Vagina (tissue), 2 donors: Measurements from ENCODE around the gene NRXN3. TPM values are rescaled to one million over a fixed set of nuclear protein-coding genes. Genes with fewer than 3 reads are reported as not detected.

Source experiments
- DNase-seq, 2 donors: peaks; one replicate each; pipeline ENCODE4 v3.0.0-alpha.2; 2017; ENCODE audit errors: extremely low spot score in 2 of 2
- H3K27ac ChIP-seq: fragments of 200-600 bp; sonication (generic); one replicate; pipeline ENCODE4 v1.5.1; 2019
- H3K27me3 ChIP-seq: fragments of 200-600 bp; sonication (generic); one replicate; pipeline ENCODE4 v1.5.1; 2019
- H3K36me3 ChIP-seq, 2 donors: fragments of 200-600 bp; sonication (generic); one replicate each; pipeline ENCODE4 v1.5.1; 2017 to 2019
- H3K4me1 ChIP-seq: fragments of 200-600 bp; sonication (generic); one replicate; pipeline ENCODE4 v1.5.1; 2019
- H3K4me3 ChIP-seq, 2 donors: fragments of 200-600 bp; sonication (generic); 1 replicate in 1 of 2; 2 replicates in 1 of 2; pipeline ENCODE4 v1.5.1; 2016 to 2019
- H3K9me3 ChIP-seq: fragments of 200-600 bp; sonication (generic); one replicate; pipeline ENCODE4 v1.5.1; 2019
- POLR2A ChIP-seq, 2 donors: fragments of 450-650 bp; IDR thresholded peaks; one replicate each; pipeline ENCODE4 v1.6.1; 2017; ENCODE audit warnings: antibody characterized with exemption in 2 of 2, mild to moderate bottlenecking in 2 of 2, moderate library complexity in 2 of 2
- POLR2AphosphoS5 ChIP-seq, 2 donors: sonication (generic); formaldehyde crosslinking; IDR thresholded peaks; one replicate each; pipeline ENCODE4 v1.9.0; 2017; ENCODE audit warnings: antibody characterized with exemption in 2 of 2, mild to moderate bottlenecking in 2 of 2, low read depth in 1 of 2; ENCODE audit not compliant: insufficient read depth in 1 of 2
- intact Hi-C: fragments of 100-400 bp; cut with DNase I; formaldehyde crosslinking; loops from one replicate; pipeline ENCODE4 v1.15.1; 2023
- total RNA-seq: library from RNA; depleted of rRNA; stranded (reverse); fragments of >200 nt; gene quantifications from one replicate; pipeline ENCODE4 v1.2.3, GENCODE V29; 2016
- TF ChIP-seq, protein P1 (sequence below), 3 experiments: fragments of 450-650 bp in 2 of 3; fragments of 200-600 bp in 1 of 3; sonication (generic) in 1 of 3; IDR thresholded peaks; one replicate each; pipeline ENCODE4 v1.5.1; 2017 to 2019; ENCODE audit warnings: antibody characterized with exemption in 3 of 3, mild to moderate bottlenecking in 2 of 3, moderate library complexity in 2 of 3

Gene NRXN3
- total RNA-seq, 1 donor from 2014 or later: 4.7 TPM

- Histone ChIP-seq H3K27ac (no peak overlapping the region), H3K4me3 (no peak overlapping the region), H3K9me3 (no peaks in the 10 kb centered on the region), H3K4me1 (no peaks in the 10 kb centered on the region), H3K27me3 (no peaks in the 10 kb centered on the region), H3K36me3 (no peaks in the 10 kb centered on the region)
- DNase-seq: no peak
- TF ChIP-seq, protein P1, sequence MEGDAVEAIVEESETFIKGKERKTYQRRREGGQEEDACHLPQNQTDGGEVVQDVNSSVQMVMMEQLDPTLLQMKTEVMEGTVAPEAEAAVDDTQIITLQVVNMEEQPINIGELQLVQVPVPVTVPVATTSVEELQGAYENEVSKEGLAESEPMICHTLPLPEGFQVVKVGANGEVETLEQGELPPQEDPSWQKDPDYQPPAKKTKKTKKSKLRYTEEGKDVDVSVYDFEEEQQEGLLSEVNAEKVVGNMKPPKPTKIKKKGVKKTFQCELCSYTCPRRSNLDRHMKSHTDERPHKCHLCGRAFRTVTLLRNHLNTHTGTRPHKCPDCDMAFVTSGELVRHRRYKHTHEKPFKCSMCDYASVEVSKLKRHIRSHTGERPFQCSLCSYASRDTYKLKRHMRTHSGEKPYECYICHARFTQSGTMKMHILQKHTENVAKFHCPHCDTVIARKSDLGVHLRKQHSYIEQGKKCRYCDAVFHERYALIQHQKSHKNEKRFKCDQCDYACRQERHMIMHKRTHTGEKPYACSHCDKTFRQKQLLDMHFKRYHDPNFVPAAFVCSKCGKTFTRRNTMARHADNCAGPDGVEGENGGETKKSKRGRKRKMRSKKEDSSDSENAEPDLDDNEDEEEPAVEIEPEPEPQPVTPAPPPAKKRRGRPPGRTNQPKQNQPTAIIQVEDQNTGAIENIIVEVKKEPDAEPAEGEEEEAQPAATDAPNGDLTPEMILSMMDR (IDR thresholded peaks at IDR 0.05): no peak
- TF ChIP-seq POLR2AphosphoS5 (IDR thresholded peaks at IDR 0.05; ENCODE audit: insufficient read depth in 1 of 2, low read depth in 1 of 2) (no peak), POLR2A (IDR thresholded peaks at IDR 0.05) (no peak)
- intact Hi-C loops: no loop called here
These were observed 805.6 kb downstream of the NRXN3 start for GRCh38 chr14:78975734-78976133.

DNA sequence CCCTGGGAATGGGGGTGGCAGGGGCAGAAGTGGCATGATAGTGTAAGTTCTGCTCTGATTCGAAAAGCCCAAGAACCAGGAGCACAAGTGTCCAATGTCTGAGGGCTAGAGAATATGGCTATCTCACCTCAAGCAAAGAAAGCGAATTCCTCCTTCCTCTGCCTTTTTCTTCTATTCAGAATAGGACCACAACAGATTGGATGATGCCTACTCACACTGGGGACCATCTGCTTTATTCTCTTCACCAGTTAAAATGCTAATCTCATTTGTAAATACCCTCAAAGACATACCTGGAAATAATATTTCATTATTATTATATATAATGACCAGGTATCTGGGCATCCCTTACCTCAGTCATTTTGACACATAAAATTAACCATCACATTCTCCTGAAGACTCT, 808.7 kb downstream of the NRXN3 start:
- Histone ChIP-seq H3K27me3 (no peaks in the 10 kb centered on the region), H3K36me3 (no peaks in the 10 kb centered on the region), H3K9me3 (no peaks in the 10 kb centered on the region), H3K27ac (no peak overlapping the region), H3K4me3 (no peak overlapping the region), H3K4me1 (no peaks in the 10 kb centered on the region)
- intact Hi-C loops: no loop called here
- no peak for DNase-seq
- TF ChIP-seq POLR2A (IDR thresholded peaks at IDR 0.05): no peak
- no peak for TF ChIP-seq POLR2AphosphoS5 (IDR thresholded peaks at IDR 0.05; ENCODE audit: insufficient read depth in 1 of 2, low read depth in 1 of 2)
- TF ChIP-seq, protein P1 (IDR thresholded peaks at IDR 0.05): no peak

DNA sequence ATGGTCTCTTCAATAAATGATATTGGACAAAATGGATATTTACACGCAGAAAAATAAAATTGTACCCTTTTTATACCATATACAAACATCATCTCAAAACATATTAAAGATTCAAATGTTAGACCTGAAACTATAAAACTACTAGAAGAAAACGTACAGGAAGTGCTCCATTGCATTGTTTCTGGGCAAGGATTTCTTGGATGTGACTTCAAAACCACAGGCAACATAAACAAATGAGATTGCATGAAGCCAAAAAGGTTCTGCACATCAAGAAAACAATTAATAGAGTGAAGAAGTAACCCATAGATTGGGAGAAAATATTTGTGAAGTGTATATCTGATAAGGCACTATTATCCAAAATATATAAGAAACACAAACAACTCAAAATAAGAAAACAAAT, 812.4 kb downstream of the NRXN3 start:
- intact Hi-C loops: no loop called here
- Histone ChIP-seq H3K27ac (no peak overlapping the region), H3K4me3 (no peak overlapping the region), H3K36me3 (no peaks in the 10 kb centered on the region), H3K27me3 (no peaks in the 10 kb centered on the region), H3K9me3 (no peaks in the 10 kb centered on the region), H3K4me1 (no peaks in the 10 kb centered on the region)
- no peak for DNase-seq
- no peak for TF ChIP-seq POLR2AphosphoS5 (IDR thresholded peaks at IDR 0.05; ENCODE audit: insufficient read depth in 1 of 2, low read depth in 1 of 2)
- no peak for TF ChIP-seq POLR2A (IDR thresholded peaks at IDR 0.05)
- TF ChIP-seq, protein P1 (IDR thresholded peaks at IDR 0.05): no peak

DNA sequence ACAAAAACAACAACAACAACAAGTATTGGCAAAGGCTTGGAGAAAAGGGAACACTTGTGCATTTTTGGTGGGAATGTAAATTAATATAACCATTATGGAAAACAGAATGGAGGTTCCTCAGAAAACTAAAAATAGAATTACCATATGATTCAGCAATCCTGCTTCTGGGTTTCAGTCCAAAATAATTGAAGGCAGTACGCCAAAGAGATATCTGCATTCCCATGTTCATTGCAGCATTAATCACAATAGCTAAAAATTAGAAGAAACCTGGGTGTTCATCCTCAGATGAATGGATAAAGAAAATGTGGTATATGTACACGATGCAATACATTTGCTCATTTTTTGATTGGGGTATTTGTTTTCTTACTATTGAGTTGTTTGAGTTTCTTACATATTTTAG, 813.0 kb downstream of the NRXN3 start:
- TF ChIP-seq POLR2AphosphoS5 (IDR thresholded peaks at IDR 0.05; ENCODE audit: insufficient read depth in 1 of 2, low read depth in 1 of 2) (no peak), POLR2A (IDR thresholded peaks at IDR 0.05) (no peak)
- TF ChIP-seq, protein P1 (IDR thresholded peaks at IDR 0.05): no peak

GRCh38 chr14:78985668-78986381, 815.7 kb downstream of the NRXN3 start:
- H3K4me3 ChIP-seq: no peak overlapping the region
- H3K4me1 ChIP-seq: no peaks in the 10 kb centered on the region
- no peak overlapping the region for H3K27ac ChIP-seq
- no peak for TF ChIP-seq POLR2A (IDR thresholded peaks at IDR 0.05)
- TF ChIP-seq, protein P1 (IDR thresholded peaks at IDR 0.05): no peak
- TF ChIP-seq POLR2AphosphoS5 (IDR thresholded peaks at IDR 0.05; ENCODE audit: insufficient read depth in 1 of 2, low read depth in 1 of 2): no peak
- H3K9me3 ChIP-seq: no peaks in the 10 kb centered on the region
- intact Hi-C loops: no loop called here
- H3K36me3 ChIP-seq: no peaks in the 10 kb centered on the region
- H3K27me3 ChIP-seq: no peaks in the 10 kb centered on the region
- no peak for DNase-seq

More for the DNA sequence above, 813.0 kb downstream of the NRXN3 start:
- Histone ChIP-seq H3K27ac (no peak overlapping the region), H3K27me3 (no peaks in the 10 kb centered on the region), H3K36me3 (no peaks in the 10 kb centered on the region), H3K9me3 (no peaks in the 10 kb centered on the region), H3K4me3 (no peak overlapping the region), H3K4me1 (no peaks in the 10 kb centered on the region)
- intact Hi-C loops: no loop called here
- no peak for DNase-seq
